CD8-positive, alpha-beta memory T cell (primary cell): Measurements from ENCODE around the gene FAM241B. TPM values are rescaled to one million over a fixed set of nuclear protein-coding genes. Genes with fewer than 3 reads are reported as not detected.
A peak's percentile ranks its signal among the peaks of the same experiment; 100 is the strongest.

Experiments
- CTCF ChIA-PET: fragments of 350-600 bp; sonication (Branson Sonifier 250); formaldehyde crosslinking; loops from one replicate; lab custom pipeline; 2021; ENCODE audit warnings: antibody characterized with exemption; lab: Charles Lee
- POLR2A ChIA-PET: fragments of 350-600 bp; sonication (Branson Sonifier 250); formaldehyde crosslinking; loops from one replicate; lab custom pipeline; 2021; ENCODE audit warnings: antibody characterized with exemption; lab: Charles Lee
- DNase-seq, 5 donors: peaks; one replicate each; pipeline versions ENCODE4 v3.0.0 to v3.0.0-alpha.2; 2020 to 2022; ENCODE audit warnings: mixed read lengths in 1 of 5
- H3K27ac ChIP-seq: one replicate; pipeline ENCODE4 v1.7.0; 2013; ENCODE audit warnings: low read depth, mild to moderate bottlenecking, low read length, moderate library complexity
- H3K27me3 ChIP-seq: 2 replicates; pipeline ENCODE4 v1.7.0; 2013; ENCODE audit warnings: low read length, mild to moderate bottlenecking; ENCODE audit not compliant: insufficient read depth, poor library complexity, severe bottlenecking
- H3K36me3 ChIP-seq: 2 replicates; pipeline ENCODE4 v1.7.0; 2013; ENCODE audit warnings: mild to moderate bottlenecking, low read length, moderate library complexity; ENCODE audit not compliant: insufficient read depth
- H3K4me1 ChIP-seq: 2 replicates; pipeline ENCODE4 v1.7.0; 2013; ENCODE audit warnings: mild to moderate bottlenecking, low read length, moderate library complexity; ENCODE audit not compliant: insufficient read depth
- H3K4me3 ChIP-seq: 2 replicates; pipeline ENCODE4 v1.7.0; 2013; ENCODE audit warnings: mild to moderate bottlenecking, low read length
- H3K9me3 ChIP-seq: 2 replicates; pipeline ENCODE4 v1.7.0; 2013; ENCODE audit warnings: mild to moderate bottlenecking, low read length
- H3K27ac Mint-ChIP-seq, 8 donors: one replicate each; pipeline ENCODE4 v1.8.0; 2020 to 2021; ENCODE audit warnings: mixed read lengths in 8 of 8, mild to moderate bottlenecking in 6 of 8, inconsistent platforms in 3 of 8, moderate library complexity in 3 of 8
- H3K27me3 Mint-ChIP-seq, 2 donors: one replicate each; pipeline ENCODE4 v1.8.0; 2020 to 2021; ENCODE audit warnings: mixed read lengths in 2 of 2, mild to moderate bottlenecking in 1 of 2, moderate library complexity in 1 of 2
- H3K36me3 Mint-ChIP-seq, 3 donors: one replicate each; pipeline ENCODE4 v1.8.0; 2020 to 2021; ENCODE audit warnings: mixed read lengths in 3 of 3, inconsistent platforms in 1 of 3, mild to moderate bottlenecking in 1 of 3
- H3K4me1 Mint-ChIP-seq, 3 donors: one replicate each; pipeline ENCODE4 v1.8.0; 2020 to 2021; ENCODE audit warnings: mixed read lengths in 3 of 3, inconsistent platforms in 1 of 3, mild to moderate bottlenecking in 1 of 3
- H3K4me3 Mint-ChIP-seq, 7 donors: one replicate each; pipeline ENCODE4 v1.8.0; 2020 to 2021; ENCODE audit warnings: mixed read lengths in 7 of 7, mild to moderate bottlenecking in 6 of 7, moderate library complexity in 4 of 7, inconsistent platforms in 2 of 7
- H3K9me3 Mint-ChIP-seq, 5 donors: one replicate each; pipeline ENCODE4 v1.8.0; 2020 to 2022; ENCODE audit warnings: mixed read lengths in 5 of 5, mild to moderate bottlenecking in 3 of 5, moderate library complexity in 2 of 5, inconsistent platforms in 1 of 5
- polyA plus RNA-seq: library from polyadenylated mRNA; unstranded; fragments of 300-500 nt; fragmentation: Illumina TruSeq; gene quantifications from one replicate; pipeline ENCODE4 v1.2.3, GENCODE V29; 2021
- total RNA-seq, 2 experiments: library from RNA; stranded (reverse); gene quantifications; one replicate each; pipeline ENCODE4 v1.2.3, GENCODE V29; 2021

FAM241B gene
- total and polyA plus RNA-seq, 3 experiments from 2014 or later = 10.6 to 11.8 (median 10.8) TPM

- no peaks in the 10 kb centered on the region for H3K36me3 ChIP-seq
- POLR2A ChIA-PET = no interaction called here
- H3K27ac ChIP-seq = no peak overlapping the region
- CTCF ChIA-PET = interaction anchor here (0.7 to 4.8 kb wide), 5 partner anchors 9 to 234 kb away, joined by 3 to 55 read pairs (median 3); no protein-coding TSS in a partner anchor
- no peaks in the 10 kb centered on the region for H3K9me3 Mint-ChIP-seq
- no peaks in the 10 kb centered on the region for H3K36me3 Mint-ChIP-seq
- peaks cover 3 to 7% of the 10 kb centered on the region in 2 donors for H3K27me3 Mint-ChIP-seq
- H3K27me3 ChIP-seq = no peaks in the 10 kb centered on the region
- no peak overlapping the region for H3K4me3 Mint-ChIP-seq
- no peaks in the 10 kb centered on the region for H3K4me1 ChIP-seq
- no peak for DNase-seq
- no peaks in the 10 kb centered on the region for H3K9me3 ChIP-seq
- peaks cover 0 to 3% (median 0%) of the 10 kb centered on the region in 3 donors for H3K4me1 Mint-ChIP-seq
- H3K27ac Mint-ChIP-seq = no peak overlapping the region
- no peak overlapping the region for H3K4me3 ChIP-seq
Observed at GRCh38 chr10:69641261-69641980, 11.4 kb downstream of the FAM241B start.

GRCh38 chr10:69642747-69643146, 12.7 kb downstream of the FAM241B start:
- H3K4me3 ChIP-seq = no peak overlapping the region

GRCh38 chr10:69643779-69644657, 14.0 kb downstream of the FAM241B start:
- H3K4me1 Mint-ChIP-seq = peaks cover 0 to 3% (median 0%) of the 10 kb centered on the region in 3 donors
- no peak overlapping the region for H3K4me3 Mint-ChIP-seq

More at GRCh38 chr10:69642747-69643146, 12.7 kb downstream of the FAM241B start:
- Histone ChIP-seq H3K27me3 (no peaks in the 10 kb centered on the region), H3K36me3 (no peaks in the 10 kb centered on the region), H3K27ac (no peak overlapping the region), H3K9me3 (no peaks in the 10 kb centered on the region), H3K4me1 (no peaks in the 10 kb centered on the region)
- no peaks in the 10 kb centered on the region for H3K9me3 Mint-ChIP-seq
- ChIA-PET POLR2A (no interaction called here), CTCF (interaction anchor here (1.0 to 4.8 kb wide), 2 partner anchors 74 to 127 kb away, joined by 3 to 55 read pairs; no protein-coding TSS in a partner anchor)
- peaks cover 0 to 3% (median 0%) of the 10 kb centered on the region in 3 donors for H3K4me1 Mint-ChIP-seq
- no peaks in the 10 kb centered on the region for H3K36me3 Mint-ChIP-seq
- H3K4me3 Mint-ChIP-seq = no peak overlapping the region
- H3K27ac Mint-ChIP-seq = no peak overlapping the region
- DNase-seq = no peak
- H3K27me3 Mint-ChIP-seq = peaks cover 3 to 7% of the 10 kb centered on the region in 2 donors

GRCh38 chr10:69644658-69645295, 14.7 kb downstream of the FAM241B start:
- no peaks in the 10 kb centered on the region for H3K36me3 ChIP-seq
- H3K4me3 ChIP-seq = no peak overlapping the region
- Mint-ChIP-seq H3K4me3 (no peak overlapping the region), H3K9me3 (no peaks in the 10 kb centered on the region), H3K4me1 (no peaks in the 10 kb centered on the region), H3K27ac (no peak overlapping the region), H3K27me3 (peaks cover 3 to 7% of the 10 kb centered on the region in 2 donors), H3K36me3 (no peaks in the 10 kb centered on the region)
- ChIA-PET POLR2A (no interaction called here), CTCF (interaction anchor here (0.7 to 1.5 kb wide), 2 partner anchors 8 to 129 kb away, joined by 4 read pairs; no protein-coding TSS in a partner anchor)
- no peaks in the 10 kb centered on the region for H3K4me1 ChIP-seq
- no peak overlapping the region for H3K27ac ChIP-seq
- no peaks in the 10 kb centered on the region for H3K27me3 ChIP-seq
- peak in 1 of 5 donors; percentile 30 for DNase-seq
- no peaks in the 10 kb centered on the region for H3K9me3 ChIP-seq

More at GRCh38 chr10:69643779-69644657, 14.0 kb downstream of the FAM241B start:
- Histone ChIP-seq H3K27ac (no peak overlapping the region), H3K4me3 (no peak overlapping the region), H3K9me3 (no peaks in the 10 kb centered on the region), H3K36me3 (no peaks in the 10 kb centered on the region), H3K27me3 (no peaks in the 10 kb centered on the region), H3K4me1 (no peaks in the 10 kb centered on the region)
- Mint-ChIP-seq H3K9me3 (no peaks in the 10 kb centered on the region), H3K27me3 (peaks cover 3 to 7% of the 10 kb centered on the region in 2 donors), H3K27ac (no peak overlapping the region), H3K36me3 (no peaks in the 10 kb centered on the region)
- DNase-seq = no peak
- CTCF ChIA-PET = interaction anchor here (0.7 to 4.8 kb wide), 4 partner anchors 8 to 128 kb away, joined by 3 to 55 read pairs (median 4); no protein-coding TSS in a partner anchor
- POLR2A ChIA-PET = no interaction called here

GRCh38 chr10:69645296-69646184, 15.5 kb downstream of the FAM241B start:
- no peak overlapping the region for H3K4me3 Mint-ChIP-seq
- H3K27ac Mint-ChIP-seq = no peak overlapping the region
- H3K4me1 ChIP-seq = peaks cover 2% of the 10 kb centered on the region
- H3K9me3 ChIP-seq = no peaks in the 10 kb centered on the region
- no peaks in the 10 kb centered on the region for H3K27me3 ChIP-seq
- H3K36me3 ChIP-seq = no peaks in the 10 kb centered on the region
- CTCF ChIA-PET = interaction anchor here (0.7 to 2.0 kb wide), 4 partner anchors 9 to 130 kb away, joined by 3 to 6 read pairs (median 4); no protein-coding TSS in a partner anchor
- no peaks in the 10 kb centered on the region for H3K9me3 Mint-ChIP-seq
- POLR2A ChIA-PET = no interaction called here
- no peak overlapping the region for H3K4me3 ChIP-seq
- DNase-seq = no peak
- H3K36me3 Mint-ChIP-seq = no peaks in the 10 kb centered on the region
- peaks cover 3% of the 10 kb centered on the region in 2 donors for H3K27me3 Mint-ChIP-seq
- no peak overlapping the region for H3K27ac ChIP-seq
- H3K4me1 Mint-ChIP-seq = no peaks in the 10 kb centered on the region

GRCh38 chr10:69646185-69647060, 16.4 kb downstream of the FAM241B start:
- H3K4me1 Mint-ChIP-seq = peaks cover 7 to 8% (median 8%) of the 10 kb centered on the region in 3 donors
- no peak overlapping the region for H3K4me3 Mint-ChIP-seq
- Histone ChIP-seq H3K27ac (no peak overlapping the region), H3K36me3 (no peaks in the 10 kb centered on the region), H3K4me3 (no peak overlapping the region), H3K27me3 (no peaks in the 10 kb centered on the region), H3K9me3 (no peaks in the 10 kb centered on the region), H3K4me1 (peaks cover 11% of the 10 kb centered on the region)
- POLR2A ChIA-PET = no interaction called here
- no peak overlapping the region for H3K27ac Mint-ChIP-seq
- H3K9me3 Mint-ChIP-seq = no peaks in the 10 kb centered on the region
- H3K36me3 Mint-ChIP-seq = no peaks in the 10 kb centered on the region
- DNase-seq = no peak
- H3K27me3 Mint-ChIP-seq = peaks cover 3 to 5% of the 10 kb centered on the region in 2 donors
- CTCF ChIA-PET = interaction anchor here (0.9 to 2.0 kb wide), 4 partner anchors 10 to 196 kb away, joined by 3 to 6 read pairs (median 3); no protein-coding TSS in a partner anchor
